HEK293 (cell line): ENCODE measurements around the gene TRAPPC3L.

Experiments
- CTCF ChIA-PET: fragments of 350-600 bp; formaldehyde crosslinking; extraction: SDS; loops from one replicate; lab custom pipeline; 2021; ENCODE audit warnings: antibody characterized with exemption; lab: Yijun Ruan, JAX
- POLR2A ChIA-PET: fragments of 300-600 bp; formaldehyde crosslinking; extraction: SDS; loops from one replicate; lab custom pipeline; 2020; ENCODE audit warnings: antibody characterized with exemption, inconsistent platforms; lab: Yijun Ruan, JAX
- H3K27ac ChIP-seq: fragments of 200-500 bp; sonication (Bioruptor generic); 2 replicates; pipeline ENCODE4 v1.5.1; 2014; ENCODE audit warnings: low read depth, low read length, control low read depth, inconsistent platforms; ENCODE audit errors: extremely low read depth
- H3K36me3 ChIP-seq, 2 experiments: fragments of 200-500 bp in 1 of 2; sonication (Bioruptor generic) in 1 of 2; 1 replicate in 1 of 2; 2 replicates in 1 of 2; pipeline ENCODE4 v1.5.1; 2014 to 2017; ENCODE audit warnings: inconsistent platforms in 2 of 2, low read length in 2 of 2; ENCODE audit not compliant: control insufficient read depth in 2 of 2, insufficient read depth in 1 of 2
- H3K4me1 ChIP-seq: fragments of 200-500 bp; sonication (Bioruptor generic); 2 replicates; pipeline ENCODE4 v1.5.1; 2014; ENCODE audit warnings: mild to moderate bottlenecking, low read length, inconsistent platforms; ENCODE audit not compliant: control insufficient read depth, insufficient read depth
- H3K4me3 ChIP-seq: 2 replicates; pipeline ENCODE4 v1.5.1; 2011; ENCODE audit warnings: low read depth, mild to moderate bottlenecking, control low read depth, low read length, moderate library complexity
- H3K9me3 ChIP-seq: fragments of 200-500 bp; sonication (Bioruptor generic); 2 replicates; pipeline ENCODE4 v1.5.1; 2014; ENCODE audit warnings: low read depth, low read length, inconsistent platforms; ENCODE audit not compliant: control insufficient read depth, insufficient read depth
- HIC1 ChIP-seq: fragments of 450-650 bp; formaldehyde crosslinking; IDR thresholded peaks from 2 replicates; pipeline ENCODE4 v1.5.1; 2016; ENCODE audit warnings: missing biosample characterization, missing genetic modification characterization
- INSM2 ChIP-seq: fragments of 450-650 bp; formaldehyde crosslinking; IDR thresholded peaks from 2 replicates; pipeline ENCODE4 v1.5.1; 2016; ENCODE audit warnings: missing biosample characterization, missing genetic modification characterization
- ZBTB48 ChIP-seq: fragments of 450-650 bp; formaldehyde crosslinking; IDR thresholded peaks from 2 replicates; pipeline ENCODE4 v1.5.1; 2016; ENCODE audit warnings: missing biosample characterization, missing genetic modification characterization
- ZFHX2 ChIP-seq: fragments of 450-650 bp; formaldehyde crosslinking; conservative IDR thresholded peaks from 2 replicates; pipeline ENCODE4 v1.5.1; 2016; ENCODE audit warnings: missing biosample characterization, missing genetic modification characterization
- ZFP37 ChIP-seq: fragments of 450-650 bp; formaldehyde crosslinking; IDR thresholded peaks from 2 replicates; pipeline ENCODE4 v1.5.1; 2016; ENCODE audit warnings: missing biosample characterization, missing genetic modification characterization
- ZNF280C ChIP-seq: fragments of 450-650 bp; formaldehyde crosslinking; IDR thresholded peaks from 2 replicates; pipeline ENCODE4 v1.5.1; 2016; ENCODE audit warnings: missing biosample characterization, missing genetic modification characterization
- ZNF350 ChIP-seq: fragments of 450-650 bp; formaldehyde crosslinking; IDR thresholded peaks from 2 replicates; pipeline ENCODE4 v1.5.0; 2017; ENCODE audit warnings: missing biosample characterization, mild to moderate bottlenecking, missing genetic modification characterization
- ZNF366 ChIP-seq: fragments of 450-650 bp; formaldehyde crosslinking; conservative IDR thresholded peaks from 2 replicates; pipeline ENCODE4 v1.5.1; 2016; ENCODE audit warnings: missing biosample characterization, missing genetic modification characterization
- ZNF513 ChIP-seq: fragments of 450-650 bp; IDR thresholded peaks from 2 replicates; pipeline ENCODE4 v1.5.1; 2018; ENCODE audit warnings: missing biosample characterization, missing genetic modification characterization
- ZNF518A ChIP-seq: fragments of 450-650 bp; formaldehyde crosslinking; conservative IDR thresholded peaks from 2 replicates; pipeline ENCODE4 v1.5.1; 2016; ENCODE audit warnings: low read depth, missing biosample characterization, missing genetic modification characterization
- ZNF624 ChIP-seq: fragments of 450-650 bp; formaldehyde crosslinking; IDR thresholded peaks from 2 replicates; pipeline ENCODE4 v1.5.1; 2017; ENCODE audit warnings: missing biosample characterization, missing genetic modification characterization
- ZNF768 ChIP-seq: fragments of 450-650 bp; formaldehyde crosslinking; IDR thresholded peaks from 2 replicates; pipeline ENCODE4 v1.5.1; 2018; ENCODE audit warnings: missing biosample characterization, mild to moderate bottlenecking, missing genetic modification characterization

TRAPPC3L gene

GRCh38 chr6:116522896-116523295, 22.6 kb downstream of the TRAPPC3L start:
- ChIA-PET CTCF (interaction anchor here (1.5 to 3.9 kb wide), 5 partner anchors 10 to 254 kb away, joined by 5 to 22 read pairs (median 6); partner anchors contain the start of gene CALHM5), POLR2A (interaction anchor here (0.6 kb wide), 1 partner anchor 565 kb away, joined by 10 read pairs; no protein-coding TSS in a partner anchor)
- peaks cover 14% of the 10 kb centered on the region for H3K4me1 ChIP-seq
- no peaks in the 10 kb centered on the region for H3K9me3 ChIP-seq
- no peak overlapping the region for H3K27ac ChIP-seq
- no peaks in the 10 kb centered on the region for H3K36me3 ChIP-seq
- no peak overlapping the region for H3K4me3 ChIP-seq
- TF ChIP-seq ZBTB48 (tag by site-specific recombination): no peak
- no peak for TF ChIP-seq ZFP37 (tag by site-specific recombination)
- no peak for TF ChIP-seq ZNF350 (tag by site-specific recombination)
- TF ChIP-seq INSM2 (tag by site-specific recombination): no peak
- TF ChIP-seq ZNF624: no peak
- TF ChIP-seq ZNF280C: no peak
- TF ChIP-seq ZNF518A (tag by site-specific recombination): no peak
- no peak for TF ChIP-seq ZNF513 (tag by site-specific recombination)
- no peak for TF ChIP-seq ZNF366 (tag by site-specific recombination)
- no peak for TF ChIP-seq ZNF768 (tag by site-specific recombination)
- no peak for TF ChIP-seq HIC1 (tag by site-specific recombination)
- no peak for TF ChIP-seq ZFHX2 (tag by site-specific recombination)
